ENCODE results near the gene P2RY12. TPM values are rescaled to one million over a fixed set of nuclear protein-coding genes. Genes with fewer than 3 reads are reported as not detected.

P2RY12 gene
- total and polyA plus RNA-seq, 9 of the 15 experiments (the other 6 are each of a cell fraction or from before 2014, with no cell fraction given) = not detected

DNA sequence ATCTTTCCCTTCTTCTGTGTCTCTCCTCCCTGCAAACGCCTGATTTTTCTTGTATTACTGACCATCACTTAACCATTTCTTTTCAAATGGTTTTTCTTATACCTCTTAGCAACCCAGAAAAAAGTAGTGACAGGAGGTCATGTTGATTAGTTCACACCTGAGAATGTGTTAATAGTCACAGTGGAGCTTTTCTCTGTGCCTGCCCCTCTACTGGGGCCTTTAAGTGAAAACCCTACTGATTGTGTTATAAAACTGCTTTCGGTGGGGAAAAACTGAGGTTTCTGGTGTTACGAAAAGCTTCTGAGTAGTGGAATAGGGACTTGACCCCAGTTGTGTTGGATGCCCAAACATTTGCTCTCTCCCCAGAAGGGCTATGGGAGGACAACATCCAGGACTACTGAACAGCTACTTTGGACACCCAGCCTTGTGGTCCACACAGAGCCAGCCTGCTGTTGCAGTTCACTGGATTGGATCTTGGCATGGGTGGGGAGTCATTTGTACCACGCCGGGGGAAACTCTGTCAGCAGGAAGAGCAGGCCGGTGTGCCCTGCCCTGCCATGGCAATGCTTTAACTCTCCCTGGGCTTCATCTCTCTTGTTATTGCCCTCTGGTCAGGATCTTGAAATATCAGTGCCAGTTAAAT is 78.3 kb downstream of the P2RY12 start:
- no peak for ATAC-seq
- Histone ChIP-seq H3K9me1 (ENCODE audit: control insufficient read depth, insufficient read depth, low read length) (peaks cover 3% of the 10 kb centered on the region), H3K27ac (ENCODE audit: extremely low read depth, low read depth, low read length) (no peak overlapping the region), H4K20me1 (replicated peaks; ENCODE audit: control insufficient read depth, insufficient read depth, low read length) (no peaks in the 10 kb centered on the region), H3K27me3 (ENCODE audit: control insufficient read depth in 2 of 2, insufficient read depth in 2 of 2, low read length in 2 of 2) (peaks cover 0 to 9% of the 10 kb centered on the region in 2 experiments; a peak in 2 of 5 replicates), H3K4me1 (replicated peaks in 1 of 2; ENCODE audit: control insufficient read depth in 2 of 2, insufficient read depth in 2 of 2, low read length in 2 of 2) (no peaks in the 10 kb centered on the region), H2AFZ (ENCODE audit: low read depth, low read length) (no peak overlapping the region), H3K79me2 (ENCODE audit: control insufficient read depth, insufficient read depth, low read length) (no peaks in the 10 kb centered on the region), H3K4me3 (no peak overlapping the region), H3K9ac (ENCODE audit: insufficient read depth in 1 of 2, low read depth in 2 of 2, low read length in 2 of 2) (no peak overlapping the region), H3K9me3 (replicated peaks; ENCODE audit: control insufficient read depth, insufficient read depth, low read depth, low read length) (no peaks in the 10 kb centered on the region), H3K4me2 (ENCODE audit: insufficient read depth, low read length) (no peak overlapping the region), H3K36me3 (ENCODE audit: control insufficient read depth, insufficient read depth, low read length) (no peaks in the 10 kb centered on the region)
- no peak for TF ChIP-seq SMARCA5 (IDR thresholded peaks at IDR 0.05)
- no peak for TF ChIP-seq IFI16 (CRISPR knock-in tag; IDR thresholded peaks at IDR 0.05)
- TF ChIP-seq ZNF445 (CRISPR knock-in tag; IDR thresholded peaks at IDR 0.05; ENCODE audit: low read depth) = no peak
- TF ChIP-seq ZNF175 (CRISPR knock-in tag; IDR thresholded peaks at IDR 0.05; ENCODE audit: low read depth) = no peak
- no peak for TF ChIP-seq ZNF282 (CRISPR knock-in tag; IDR thresholded peaks at IDR 0.05)
- TF ChIP-seq PCBP1 (IDR thresholded peaks at IDR 0.05; ENCODE audit: low read depth, low read length, poor library complexity, severe bottlenecking) = no peak
- TF ChIP-seq MTA2 (IDR thresholded peaks at IDR 0.05; ENCODE audit: low read depth) = no peak
- TF ChIP-seq NFRKB (IDR thresholded peaks at IDR 0.05; ENCODE audit: low read depth) = no peak
- no peak for TF ChIP-seq JUN (IDR thresholded peaks at IDR 0.05; ENCODE audit: borderline replicate concordance, low read depth, low read length)
- no peak for TF ChIP-seq JUN (CRISPR knock-in tag; IDR thresholded peaks at IDR 0.05; ENCODE audit: borderline replicate concordance)
- TF ChIP-seq, protein P1, sequence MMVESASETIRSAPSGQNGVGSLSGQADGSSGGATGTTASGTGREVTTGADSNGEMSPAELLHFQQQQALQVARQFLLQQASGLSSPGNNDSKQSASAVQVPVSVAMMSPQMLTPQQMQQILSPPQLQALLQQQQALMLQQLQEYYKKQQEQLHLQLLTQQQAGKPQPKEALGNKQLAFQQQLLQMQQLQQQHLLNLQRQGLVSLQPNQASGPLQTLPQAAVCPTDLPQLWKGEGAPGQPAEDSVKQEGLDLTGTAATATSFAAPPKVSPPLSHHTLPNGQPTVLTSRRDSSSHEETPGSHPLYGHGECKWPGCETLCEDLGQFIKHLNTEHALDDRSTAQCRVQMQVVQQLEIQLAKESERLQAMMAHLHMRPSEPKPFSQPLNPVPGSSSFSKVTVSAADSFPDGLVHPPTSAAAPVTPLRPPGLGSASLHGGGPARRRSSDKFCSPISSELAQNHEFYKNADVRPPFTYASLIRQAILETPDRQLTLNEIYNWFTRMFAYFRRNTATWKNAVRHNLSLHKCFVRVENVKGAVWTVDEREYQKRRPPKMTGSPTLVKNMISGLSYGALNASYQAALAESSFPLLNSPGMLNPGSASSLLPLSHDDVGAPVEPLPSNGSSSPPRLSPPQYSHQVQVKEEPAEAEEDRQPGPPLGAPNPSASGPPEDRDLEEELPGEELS (CRISPR knock-in tag; IDR thresholded peaks at IDR 0.05; ENCODE audit: borderline replicate concordance) = no peak
- TF ChIP-seq, protein P2, sequence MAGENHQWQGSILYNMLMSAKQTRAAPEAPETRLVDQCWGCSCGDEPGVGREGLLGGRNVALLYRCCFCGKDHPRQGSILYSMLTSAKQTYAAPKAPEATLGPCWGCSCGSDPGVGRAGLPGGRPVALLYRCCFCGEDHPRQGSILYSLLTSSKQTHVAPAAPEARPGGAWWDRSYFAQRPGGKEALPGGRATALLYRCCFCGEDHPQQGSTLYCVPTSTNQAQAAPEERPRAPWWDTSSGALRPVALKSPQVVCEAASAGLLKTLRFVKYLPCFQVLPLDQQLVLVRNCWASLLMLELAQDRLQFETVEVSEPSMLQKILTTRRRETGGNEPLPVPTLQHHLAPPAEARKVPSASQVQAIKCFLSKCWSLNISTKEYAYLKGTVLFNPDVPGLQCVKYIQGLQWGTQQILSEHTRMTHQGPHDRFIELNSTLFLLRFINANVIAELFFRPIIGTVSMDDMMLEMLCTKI (IDR thresholded peaks at IDR 0.05; ENCODE audit: partially characterized antibody) = no peak
- TF ChIP-seq RNF2 (IDR thresholded peaks at IDR 0.05) = no peak
- TF ChIP-seq CBX8 (IDR thresholded peaks at IDR 0.05; ENCODE audit: borderline replicate concordance, extremely low read depth, low read depth, low read length, poor library complexity, severe bottlenecking) = no peak
- no peak for TF ChIP-seq ETV1 (tag; conservative IDR thresholded peaks at IDR 0.05; ENCODE audit: low read depth)
- no peak for TF ChIP-seq BHLHE40 (IDR thresholded peaks at IDR 0.05; ENCODE audit: low read length)
- TF ChIP-seq ZNF696 (CRISPR knock-in tag; conservative IDR thresholded peaks at IDR 0.05) = no peak
- ChIA-PET POLR2A (no interaction called here), CTCF (ENCODE audit: low intra/inter-chr PET ratio) (no interaction called here)
- intact Hi-C loops (cut with micrococcal nuclease) = no loop called here
- WGBS (ENCODE audit: insufficient coverage, low coverage, missing lambda C conversion rate) = 0% methylated on average over 6 of the region's 6 CpGs
- in situ Hi-C loops (cut with MboI) = no loop called here
- no TSS peak for BruUV-seq (replicated peaks)
- no peak for DNase-seq (ENCODE audit: extremely low read depth in 1 of 4, low spot score in 3 of 4)
- FAIRE-seq = no peak

All from K562 (cell line).